Activated naive CD4-positive, alpha-beta T cell (primary cell): ENCODE data around the gene ACHE.
"Not testable (repeated sequence)": the region's sequence is repeated elsewhere in the genome, so short reads cannot be mapped to it uniquely, and the experiment has no call there.

Source experiments
- DNase-seq, 4 experiments: peaks; one replicate each; lab custom pipeline; 2025; lab: John Stamatoyannopoulos, UW

Gene ACHE

DNA sequence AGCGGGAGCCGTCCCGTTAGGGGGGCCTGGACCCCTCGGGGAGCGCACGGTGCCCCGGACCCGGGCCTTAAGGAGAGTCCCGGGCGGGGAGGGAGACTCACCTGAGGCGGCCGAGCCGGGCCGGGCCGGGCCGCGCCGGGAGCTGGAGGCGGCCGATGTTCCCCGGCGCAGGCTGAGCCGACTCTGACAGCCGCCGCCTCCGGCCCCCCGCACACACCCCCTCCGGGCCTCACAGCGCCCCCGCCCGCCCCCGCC lies at the start of gene ACHE:
Gene ACHE (minus strand): TSS at position 188 of the 255 bp plus-strand sequence. CDS start 1,656 bp downstream, outside the sequence.
- DNase-seq: no peak

DNA sequence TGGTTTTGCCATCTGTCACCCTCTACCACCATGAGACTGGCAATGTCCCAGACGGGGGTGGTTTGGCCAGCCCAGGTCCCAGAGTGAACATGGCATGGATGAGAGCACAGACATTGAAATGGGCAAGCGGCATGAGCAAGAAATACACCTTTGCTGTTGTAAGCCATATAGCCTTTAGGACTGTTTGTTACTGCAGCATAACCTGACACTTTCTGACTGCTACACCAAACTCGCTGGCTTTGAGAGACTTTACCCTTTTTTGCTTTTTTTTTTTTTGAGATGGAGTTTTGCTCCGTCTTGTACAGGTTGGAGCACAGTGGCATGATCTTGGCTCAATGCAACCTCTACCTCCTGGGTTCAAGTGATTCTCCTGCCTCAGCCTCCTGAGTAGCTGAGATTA lies 48.5 kb upstream of the ACHE start:
- DNase-seq: no peak

DNA sequence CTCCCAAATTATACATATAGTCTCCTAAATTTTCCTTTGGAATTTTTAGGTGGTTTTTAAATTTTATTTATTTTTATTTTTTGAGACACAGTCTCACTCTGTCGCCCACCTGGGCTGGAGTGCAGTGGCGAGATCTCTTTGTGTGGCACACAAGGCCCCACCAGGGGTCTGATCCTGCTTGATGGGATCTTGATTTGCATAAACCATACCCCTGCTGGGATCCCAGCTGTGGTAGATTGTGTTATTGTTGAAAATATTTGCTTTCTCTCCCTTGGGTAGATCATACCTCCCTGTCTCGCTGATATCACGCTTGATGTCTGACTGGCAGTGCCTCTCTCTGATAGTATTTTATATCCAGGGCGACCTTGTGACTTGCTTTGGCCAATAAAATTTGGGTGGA lies 48.0 kb upstream of the ACHE start:
- DNase-seq: no peak

DNA sequence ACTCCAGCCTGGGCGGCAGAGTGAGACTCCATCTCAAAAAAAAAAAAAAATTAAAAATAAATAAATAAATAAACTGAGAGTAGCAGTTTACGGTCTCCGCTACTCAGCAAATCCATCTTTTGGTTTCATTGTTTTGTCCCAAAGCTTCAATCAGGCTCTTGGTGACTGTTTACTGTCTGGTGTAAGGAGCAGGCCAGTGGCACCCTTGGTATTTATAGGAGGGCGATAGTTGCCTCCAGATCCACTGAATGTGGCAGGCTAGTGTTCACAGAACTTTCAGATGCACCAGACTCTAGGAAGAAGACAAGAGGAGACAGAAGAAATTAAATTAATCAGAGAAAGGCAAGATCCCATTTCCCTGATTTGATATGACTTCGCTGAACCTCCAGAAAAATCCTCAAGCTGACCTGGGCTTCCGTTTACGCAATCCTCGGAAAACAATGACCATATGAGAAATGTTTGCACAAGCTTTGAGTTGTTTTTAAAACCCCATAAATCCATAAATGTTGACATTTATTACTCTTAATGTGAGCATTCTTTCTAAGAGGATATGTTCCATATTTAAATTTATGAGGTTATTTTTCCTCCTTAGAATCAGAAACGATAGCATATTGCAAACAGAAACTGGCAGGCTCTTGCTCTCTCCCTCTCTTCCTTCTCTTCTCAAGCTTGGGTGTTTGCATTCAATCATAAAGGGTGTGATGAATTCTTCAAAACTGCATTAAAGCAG lies 46.5 kb upstream of the ACHE start:
- no peak for DNase-seq

DNA sequence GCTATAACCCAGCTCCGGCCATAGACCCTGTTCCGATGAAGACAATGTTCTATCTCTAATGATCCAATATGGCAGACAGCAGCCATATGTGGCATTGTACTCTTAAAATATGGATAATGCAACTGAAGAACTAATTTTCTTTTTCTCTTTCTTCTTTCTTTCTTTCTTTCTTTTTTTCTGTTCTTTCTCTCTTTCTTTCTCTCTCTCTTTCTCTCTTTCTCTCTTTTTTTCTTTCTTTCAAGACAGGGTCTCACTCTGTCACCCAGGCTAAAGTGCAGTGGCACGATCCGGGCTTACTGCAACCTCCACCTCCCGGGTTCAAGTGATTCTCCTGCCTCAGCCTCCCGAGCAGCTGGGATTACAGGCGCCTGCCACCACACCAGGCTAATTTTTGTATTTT lies 40.5 kb upstream of the ACHE start:
- not testable (repeated sequence) for DNase-seq

DNA sequence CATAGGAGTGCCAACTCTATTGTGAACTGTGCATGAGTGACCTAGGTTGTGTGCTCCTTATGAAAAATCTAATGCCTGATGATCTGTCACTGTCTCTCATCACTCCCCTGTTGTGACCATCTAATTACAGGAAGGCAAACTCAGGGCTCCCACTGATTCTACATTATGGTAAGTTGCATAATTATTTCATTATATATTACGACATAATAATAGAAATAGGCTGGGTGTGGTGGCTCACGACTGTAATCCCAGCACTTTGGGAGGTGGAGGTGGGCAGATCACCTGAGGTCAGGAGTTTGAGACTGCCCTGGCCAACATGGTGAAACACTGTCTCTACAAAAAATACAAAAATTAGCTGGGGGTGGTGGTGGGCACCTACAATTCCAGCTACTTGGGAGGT lies 39.7 kb upstream of the ACHE start:
- not testable (repeated sequence) for DNase-seq

DNA sequence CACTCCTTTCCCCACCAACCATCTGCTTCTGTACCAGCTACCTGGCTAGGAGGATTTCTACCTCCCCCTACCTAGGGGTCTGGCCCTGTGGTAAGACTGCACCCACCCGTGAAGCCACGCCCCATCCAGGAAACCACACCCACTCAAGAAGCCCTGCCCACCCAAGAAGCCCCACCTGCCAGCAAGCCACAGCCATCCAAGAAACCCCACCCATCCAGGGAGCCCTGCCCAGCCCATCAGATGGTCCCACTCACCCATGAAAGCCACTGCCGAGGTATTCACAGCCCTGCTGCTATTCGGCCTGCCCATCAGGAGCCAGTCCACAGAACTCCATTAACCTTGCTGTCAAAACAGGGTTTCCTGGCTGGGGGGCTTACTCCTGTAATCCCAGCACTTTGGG lies 38.0 kb upstream of the ACHE start:
- DNase-seq: no peak

DNA sequence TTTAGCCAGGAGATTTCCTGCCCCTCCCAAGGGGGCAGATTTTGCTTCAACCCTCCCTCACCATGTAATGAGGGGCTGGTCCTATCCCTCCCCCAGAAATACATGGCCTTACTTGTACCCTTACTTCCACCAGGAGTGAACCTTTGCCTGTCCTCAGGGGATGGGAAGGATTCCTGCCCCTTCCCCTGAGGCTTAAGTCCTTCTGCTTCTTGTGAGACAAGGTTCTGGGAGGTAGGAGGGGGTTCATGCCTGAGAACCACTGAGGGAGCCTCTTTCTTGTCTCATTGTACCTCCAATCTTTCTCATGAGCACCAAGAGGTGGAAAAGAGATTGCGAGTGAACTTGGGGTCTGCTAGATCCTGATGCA lies 34.1 kb upstream of the ACHE start:
- no peak for DNase-seq

DNA sequence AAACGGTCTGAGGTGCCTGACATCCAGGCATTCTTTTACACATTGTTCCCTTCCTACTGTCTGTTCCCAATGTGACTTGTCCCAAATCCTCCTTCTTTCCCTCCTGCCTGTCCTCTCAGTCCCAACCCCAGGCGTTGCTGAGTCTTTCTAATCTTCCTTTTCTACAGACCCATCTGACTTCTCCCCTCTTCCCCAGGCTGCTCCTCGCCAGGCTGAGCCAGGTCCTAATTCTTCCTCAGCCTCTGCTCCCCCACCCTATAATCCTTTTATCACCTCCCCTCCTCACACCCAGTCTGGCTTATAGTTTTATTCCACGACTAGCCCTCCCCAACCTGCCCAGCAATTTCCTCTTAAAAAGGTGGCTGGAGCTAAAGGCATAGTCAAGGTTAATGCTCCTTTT lies 27.9 kb upstream of the ACHE start:
- DNase-seq: not testable (repeated sequence)

DNA sequence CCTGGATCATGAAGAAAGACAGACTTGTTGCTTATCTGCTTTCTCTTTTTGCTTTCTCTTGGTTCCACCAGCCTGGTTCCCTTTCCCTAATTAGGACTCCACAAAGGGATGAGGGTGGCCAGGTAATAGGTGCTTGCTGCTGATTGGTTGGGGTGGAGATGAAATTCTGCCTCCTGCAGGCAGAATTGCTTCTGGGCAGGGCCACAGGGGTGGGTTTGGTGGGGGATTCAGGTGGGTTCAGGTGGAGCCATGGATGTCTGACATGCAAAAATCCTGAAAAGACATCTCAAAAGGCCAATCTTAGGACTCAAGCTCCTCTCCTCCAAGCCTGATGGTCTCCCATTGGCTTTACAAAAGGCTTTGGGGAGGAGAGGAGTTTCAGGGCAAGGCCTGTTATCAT lies 25.4 kb upstream of the ACHE start:
- no peak for DNase-seq

DNA sequence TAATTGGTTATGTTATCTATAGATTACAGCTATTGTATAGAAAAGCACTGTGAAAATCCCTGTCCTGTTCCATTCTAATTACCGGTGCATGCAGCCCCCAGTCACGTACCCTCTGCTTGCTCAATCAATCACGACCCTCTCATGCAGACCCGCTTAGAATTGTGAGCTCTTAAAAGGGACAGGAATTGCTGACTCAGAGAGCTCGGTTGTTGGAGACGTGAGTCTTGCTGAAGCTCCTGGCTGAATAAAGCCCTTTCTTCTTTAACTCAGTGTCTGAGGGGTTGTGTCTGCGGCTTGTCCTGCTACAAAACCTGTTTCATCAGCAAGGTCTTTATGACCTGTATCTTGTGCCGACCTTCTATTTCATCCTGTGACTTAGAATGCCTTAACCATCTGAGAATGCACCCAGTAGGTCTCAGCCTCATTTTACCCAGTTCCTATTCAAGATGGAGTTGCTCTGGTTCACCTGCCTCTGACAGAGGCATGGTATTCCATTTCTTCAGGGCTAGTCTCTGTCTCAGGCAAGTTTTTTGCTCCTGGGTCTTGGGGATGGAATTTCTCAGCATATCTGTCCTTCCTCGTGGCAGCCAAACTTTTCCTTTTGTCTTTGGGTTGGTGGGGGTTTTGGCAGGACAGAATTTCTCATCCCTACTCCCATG lies 24.2 kb upstream of the ACHE start:
- DNase-seq: not testable (repeated sequence)

DNA sequence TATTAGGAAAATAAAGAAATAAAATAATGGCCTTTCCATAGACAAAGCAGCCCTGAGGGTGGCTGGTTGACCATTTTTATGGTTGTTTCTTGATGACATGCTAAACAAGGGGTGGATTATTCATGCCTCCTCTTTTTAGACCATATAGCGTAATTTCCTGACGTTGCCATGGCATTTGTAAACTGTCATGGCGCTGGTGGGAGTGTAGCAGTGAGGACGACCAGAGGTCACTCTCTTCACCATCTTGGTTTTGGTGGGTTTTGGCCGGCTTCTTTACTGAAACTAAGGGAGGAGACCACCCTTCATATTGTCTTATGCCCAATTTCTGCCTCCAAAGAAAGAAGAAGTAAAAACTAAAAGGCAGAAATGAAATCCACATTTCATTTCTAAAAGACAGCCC lies 23.6 kb upstream of the ACHE start:
- DNase-seq: not testable (repeated sequence)

DNA sequence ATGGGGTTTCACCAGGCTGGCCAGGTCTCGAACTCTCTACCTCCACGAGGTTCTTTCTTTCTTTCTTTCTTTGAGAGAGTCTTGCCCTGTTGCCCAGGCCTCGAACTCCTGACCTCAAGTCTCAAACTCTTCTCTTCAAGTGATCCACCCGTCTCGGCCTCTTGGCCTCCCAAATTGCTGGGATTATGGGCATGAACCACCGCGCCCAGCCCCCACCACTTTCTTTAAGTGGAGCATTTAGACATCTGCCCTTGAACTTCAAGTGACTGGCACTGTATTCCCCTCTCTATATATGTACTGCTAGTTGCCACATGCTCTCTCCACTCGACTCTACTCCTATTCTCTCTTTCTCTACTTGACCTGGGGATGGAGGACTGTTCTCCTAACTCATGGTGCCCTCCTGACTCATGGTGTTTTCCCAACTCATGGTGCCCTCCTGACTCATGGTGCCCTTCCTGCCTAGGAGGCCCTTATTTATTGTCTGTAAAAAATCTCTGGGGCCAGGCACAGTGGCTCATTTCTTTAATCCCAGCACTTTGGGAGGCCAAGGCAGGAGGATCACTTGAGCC lies 19.3 kb upstream of the ACHE start:
- DNase-seq: no peak

DNA sequence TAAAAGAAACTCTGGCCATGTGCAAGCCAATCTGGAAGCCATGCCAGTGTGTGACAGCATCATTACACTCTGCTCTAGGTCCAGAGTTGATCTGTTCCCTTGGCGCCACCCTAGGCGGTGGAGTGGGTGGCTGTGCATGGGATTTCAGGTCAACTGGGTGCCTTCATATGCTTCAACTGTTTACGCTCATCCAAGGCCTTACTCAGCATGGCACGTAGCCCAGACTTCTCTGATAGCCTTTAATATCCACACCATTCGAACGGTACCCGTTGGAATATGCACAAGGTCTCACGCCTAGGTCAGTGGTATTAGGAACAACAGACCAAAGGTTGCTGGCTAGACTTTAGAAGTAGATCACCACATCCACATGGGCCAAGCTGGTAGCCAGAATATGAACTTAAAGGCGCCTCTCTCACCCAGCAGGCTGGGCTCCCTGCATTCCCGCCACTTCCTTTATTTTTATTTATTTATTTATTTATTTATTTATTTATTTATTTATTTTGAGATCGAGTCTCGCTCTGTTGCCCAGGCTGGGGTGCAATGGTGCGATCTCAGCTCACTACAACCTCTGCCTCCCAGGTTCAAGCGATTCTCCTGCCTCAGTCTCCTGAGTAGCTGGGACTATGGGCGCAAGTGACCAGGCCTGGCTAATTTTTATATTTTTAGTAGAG lies 18.7 kb upstream of the ACHE start:
- DNase-seq: no peak

DNA sequence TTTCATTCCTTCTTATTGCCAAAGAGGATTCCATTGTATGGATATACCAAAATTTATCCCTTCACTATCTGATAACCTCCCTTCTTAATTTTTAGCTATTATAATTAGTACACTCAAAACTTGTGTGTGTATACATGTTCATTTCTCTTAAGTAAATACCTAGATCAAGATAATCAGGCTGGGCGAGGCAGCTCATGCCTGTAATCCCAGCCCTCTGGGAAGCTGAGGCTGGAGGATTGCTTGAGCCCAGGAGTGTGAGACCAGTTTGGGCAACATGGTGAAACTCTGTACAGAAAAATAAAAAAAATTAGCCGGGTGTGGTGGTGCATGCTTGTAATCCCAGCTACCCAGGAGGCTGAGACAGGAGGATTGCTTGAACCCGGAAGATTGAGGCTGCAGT lies 15.8 kb upstream of the ACHE start:
- DNase-seq: no peak

DNA sequence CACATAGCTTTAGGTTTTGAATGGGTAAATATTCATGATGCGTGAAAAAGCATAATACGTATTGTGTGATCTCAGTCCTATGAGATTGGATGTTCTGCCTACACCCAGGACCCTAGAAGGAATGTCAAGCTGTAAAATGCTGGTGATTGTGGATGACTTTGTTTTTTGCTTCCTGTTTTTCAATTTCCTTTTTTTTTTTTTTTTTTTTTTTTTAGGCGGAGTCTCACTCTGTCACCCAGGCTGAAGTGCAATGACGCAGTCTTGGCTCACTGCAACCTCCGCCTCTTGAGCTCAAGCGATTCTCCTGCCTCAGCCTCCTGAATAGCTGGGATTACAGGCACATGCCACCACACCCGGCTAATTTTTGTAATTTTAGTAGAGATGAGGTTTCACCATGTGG lies 14.8 kb upstream of the ACHE start:
- not testable (repeated sequence) for DNase-seq

DNA sequence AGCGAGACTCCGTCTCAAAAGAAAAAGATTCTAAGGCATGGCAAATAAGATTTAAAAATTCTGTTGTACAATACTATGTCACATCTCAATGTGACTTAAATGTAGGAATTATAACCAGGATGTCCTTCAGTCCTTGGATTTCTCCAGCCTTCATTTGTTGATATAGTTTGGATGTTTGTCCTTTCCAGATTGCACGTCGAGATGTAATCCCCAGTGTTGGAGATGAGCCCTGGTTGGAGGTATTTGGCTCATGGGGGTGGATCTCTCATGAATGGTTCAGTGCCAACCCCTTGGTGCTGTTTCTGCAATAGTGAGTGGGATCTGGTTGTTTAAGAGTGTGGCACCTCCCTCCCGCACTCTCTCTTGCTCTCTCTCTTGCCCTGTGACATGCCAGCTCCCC lies 12.8 kb upstream of the ACHE start:
- DNase-seq: no peak

DNA sequence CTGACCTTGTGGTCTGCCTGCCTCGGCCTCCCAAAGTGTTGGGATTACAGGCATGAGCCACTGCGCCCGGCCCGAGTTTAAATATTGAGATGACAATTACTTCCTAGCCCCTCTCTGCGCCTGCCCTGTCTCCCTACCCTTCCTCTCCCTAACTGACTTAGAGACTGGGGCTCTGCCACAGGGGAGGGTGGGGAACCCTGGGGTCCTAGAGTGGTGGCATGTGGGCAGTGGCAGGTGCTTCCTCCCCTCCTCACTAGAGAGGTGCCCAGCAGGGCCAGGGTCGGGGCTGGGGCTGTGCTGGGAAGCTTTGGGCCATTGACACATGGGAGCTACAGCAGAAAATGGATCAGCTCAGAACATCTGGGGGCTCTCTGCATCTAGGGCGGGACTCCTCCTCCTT lies 7.0 kb upstream of the ACHE start:
- DNase-seq: no peak

DNA sequence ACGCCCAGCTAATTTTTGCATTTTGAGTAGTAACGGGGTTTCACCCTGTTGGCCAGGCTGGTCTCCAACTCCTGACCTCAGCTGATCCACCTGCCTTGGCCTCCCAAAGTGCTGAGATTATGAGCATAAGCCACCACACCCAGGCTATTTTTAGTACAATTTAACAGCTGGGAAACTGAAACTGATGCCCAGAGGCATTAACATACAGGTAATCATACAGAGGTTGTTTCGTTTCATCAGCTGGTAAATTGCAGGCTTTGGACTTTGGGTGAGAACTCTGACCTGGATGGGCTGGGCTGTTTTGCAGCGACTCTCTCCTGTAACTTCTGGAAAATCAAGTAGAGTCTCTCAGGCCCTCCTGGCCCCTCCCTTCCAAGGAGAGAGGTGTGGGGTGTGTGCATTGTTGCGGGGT lies 6.2 kb upstream of the ACHE start:
- DNase-seq: no peak

DNA sequence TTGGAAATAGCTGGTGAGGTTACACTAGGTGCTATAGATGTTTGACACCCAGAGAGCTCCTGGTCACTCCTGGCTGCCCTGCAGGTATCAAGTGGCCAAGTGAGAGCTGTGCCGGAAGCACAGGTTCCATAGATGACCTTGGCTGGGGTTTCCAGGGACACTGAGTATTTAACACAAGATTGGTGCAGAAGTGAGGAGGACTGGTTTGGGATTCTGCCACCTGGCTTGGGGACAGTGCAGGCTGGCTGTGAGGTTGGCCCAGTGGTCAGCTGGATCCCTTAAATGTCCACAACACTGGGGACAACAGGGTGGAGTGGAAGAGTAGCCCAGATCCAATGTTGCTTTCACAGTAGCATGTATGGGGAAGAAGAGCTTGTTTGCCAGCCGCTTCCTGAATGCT lies 5.3 kb upstream of the ACHE start:
- no peak for DNase-seq

DNA sequence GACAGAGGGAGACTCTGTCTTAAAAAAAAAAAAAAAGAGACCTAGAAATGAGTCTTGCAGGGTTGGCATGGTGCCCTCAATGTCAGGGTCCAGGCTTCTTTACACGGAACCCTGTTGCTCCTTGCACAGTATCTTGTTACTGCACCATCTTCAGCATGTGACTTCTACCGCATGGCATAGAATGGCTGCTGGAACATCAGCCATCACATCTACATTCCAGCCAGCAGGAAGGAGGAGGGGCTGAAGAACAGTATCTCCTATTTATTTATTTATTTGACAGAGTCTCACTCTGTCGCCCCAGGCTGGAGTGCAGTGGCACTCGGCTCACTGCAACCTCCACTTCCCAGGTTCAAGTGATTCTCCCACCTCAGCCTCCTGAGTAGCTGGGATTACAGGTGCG lies 3.7 kb upstream of the ACHE start:
- no peak for DNase-seq

DNA sequence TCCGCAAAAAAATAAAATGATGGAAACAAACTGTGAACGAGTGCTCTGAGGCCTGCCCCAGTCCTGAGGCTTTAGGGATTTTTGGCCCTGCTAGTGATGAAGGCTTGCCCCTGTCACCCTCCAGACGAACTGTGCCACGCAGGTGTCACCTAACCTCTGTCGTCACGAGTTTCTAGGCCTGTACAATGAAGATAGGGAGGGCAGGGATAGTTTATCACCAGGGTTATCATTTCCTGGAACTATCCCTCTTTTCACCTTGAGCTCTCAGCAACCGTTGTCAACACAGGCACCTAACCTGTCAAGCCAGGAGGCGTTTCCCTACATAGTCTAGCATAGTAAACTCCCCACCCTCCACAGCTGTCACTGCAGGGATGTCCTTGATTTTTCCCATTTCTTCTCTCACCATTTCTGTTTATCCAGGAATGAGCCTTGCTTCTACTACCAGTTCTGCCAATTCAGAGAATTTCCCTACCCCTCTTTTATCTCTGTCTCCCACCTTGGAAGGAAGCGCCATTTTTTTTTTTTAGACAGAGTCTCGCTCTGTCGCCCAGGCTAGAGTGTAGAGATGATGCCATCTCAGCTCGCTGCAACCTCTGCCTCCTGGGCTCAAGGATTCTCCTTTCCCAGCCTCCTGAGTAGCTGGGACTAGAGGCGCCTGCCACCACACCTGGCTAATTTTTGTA lies 2.2 kb upstream of the ACHE start:
- DNase-seq: no peak
